ENCODE data around the gene HCCS.

GRCh38 chrX:11151799-11152559 is 40.8 kb downstream of the HCCS start:
- TF ChIP-seq CTCF (IDR thresholded peaks at IDR 0.05 in 8 of 11, conservative IDR thresholded peaks at IDR 0.05 in 3 of 11) (no peak), POLR2A (IDR thresholded peaks at IDR 0.05) (no peak), POLR2AphosphoS5 (IDR thresholded peaks at IDR 0.05) (no peak)
